SK-N-SH treated with all-trans-retinoic acid at 6 μM for 48 hours (cell line): Measurements from ENCODE around the gene HCAR1.
"Not testable (repeated sequence)": the region's sequence is repeated elsewhere in the genome, so short reads cannot be mapped to it uniquely, and the experiment has no call there.

ENCODE experiments used
- ATAC-seq: fragments of 200-7000 bp; cut with Tn5 transposase; 3 replicates; pipeline ENCODE4 v1.9.1; 2020; ENCODE audit warnings: mild to moderate bottlenecking, moderate library complexity
- ARNTL ChIP-seq: fragments of 450-650 bp; formaldehyde crosslinking; IDR thresholded peaks from 2 replicates; pipeline ENCODE4 v1.5.0; 2020; ENCODE audit warnings: low read depth, mild to moderate bottlenecking, moderate library complexity, borderline replicate concordance
- BACH2 ChIP-seq: fragments of 250-450 bp; sonication (Bioruptor Pico); IDR thresholded peaks from 2 replicates; pipeline ENCODE4 v1.9.0; 2021; ENCODE audit warnings: mild to moderate bottlenecking, borderline replicate concordance
- CREB5 ChIP-seq: fragments of 250-450 bp; sonication (Bioruptor Pico); IDR thresholded peaks from 2 replicates; pipeline ENCODE4 v1.5.1; 2020; ENCODE audit warnings: low read depth, mild to moderate bottlenecking, moderate library complexity
- CSDC2 ChIP-seq: fragments of 250-450 bp; sonication (Bioruptor Pico); IDR thresholded peaks from 2 replicates; pipeline ENCODE4 v1.5.0; 2020; ENCODE audit warnings: mild to moderate bottlenecking, moderate library complexity
- CSRNP3 ChIP-seq: fragments of 250-450 bp; sonication (Bioruptor Pico); IDR thresholded peaks from 2 replicates; pipeline ENCODE4 v1.5.1; 2021; ENCODE audit warnings: mild to moderate bottlenecking, moderate library complexity
- ESRRG ChIP-seq: fragments of 250-450 bp; sonication (Bioruptor Pico); IDR thresholded peaks from 2 replicates; pipeline ENCODE4 v1.6.1; 2021; ENCODE audit warnings: mild to moderate bottlenecking
- GLIS3 ChIP-seq: fragments of 250-450 bp; sonication (Bioruptor Pico); IDR thresholded peaks from 2 replicates; pipeline ENCODE4 v1.5.0; 2020; ENCODE audit warnings: mild to moderate bottlenecking, moderate library complexity
- ISL1 ChIP-seq: fragments of 250-450 bp; sonication (Bioruptor Pico); IDR thresholded peaks from 2 replicates; pipeline ENCODE4 v2.1.2; 2022; ENCODE audit warnings: mild to moderate bottlenecking, moderate library complexity
- OSR1 ChIP-seq: fragments of 250-450 bp; sonication (Bioruptor Pico); IDR thresholded peaks from 2 replicates; pipeline ENCODE4 v1.8.0; 2022; ENCODE audit warnings: moderate library complexity, mild to moderate bottlenecking, inconsistent platforms
- PATZ1 ChIP-seq: fragments of 250-450 bp; sonication (Bioruptor Pico); IDR thresholded peaks from 2 replicates; pipeline ENCODE4 v1.8.0; 2020; ENCODE audit warnings: mild to moderate bottlenecking, moderate library complexity, borderline replicate concordance
- POU6F1 ChIP-seq: fragments of 250-450 bp; sonication (Bioruptor Pico); IDR thresholded peaks from 2 replicates; pipeline ENCODE4 v1.8.0; 2021; ENCODE audit warnings: low read depth, mild to moderate bottlenecking, moderate library complexity, borderline replicate concordance
- PPARA ChIP-seq: fragments of 250-450 bp; sonication (Bioruptor Pico); IDR thresholded peaks from 2 replicates; pipeline ENCODE4 v1.5.0; 2020; ENCODE audit warnings: mild to moderate bottlenecking, borderline replicate concordance
- SNAI2 ChIP-seq: fragments of 250-450 bp; sonication (Bioruptor Pico); IDR thresholded peaks from 2 replicates; pipeline ENCODE4 v1.5.0; 2020; ENCODE audit warnings: mild to moderate bottlenecking, moderate library complexity
- TCF4 ChIP-seq: fragments of 250-450 bp; sonication (Bioruptor Pico); IDR thresholded peaks from 2 replicates; pipeline ENCODE4 v1.8.0; 2021; ENCODE audit warnings: mild to moderate bottlenecking, moderate library complexity, borderline replicate concordance
- TOX ChIP-seq: fragments of 250-450 bp; sonication (Bioruptor Pico); IDR thresholded peaks from 2 replicates; pipeline ENCODE4 v1.8.0; 2021; ENCODE audit warnings: mild to moderate bottlenecking, moderate library complexity, borderline replicate concordance
- TSHZ2 ChIP-seq: fragments of 250-450 bp; sonication (Bioruptor Pico); IDR thresholded peaks from 2 replicates; pipeline ENCODE4 v1.5.0; 2020; ENCODE audit warnings: mild to moderate bottlenecking, moderate library complexity
- ZC3H10 ChIP-seq: fragments of 250-450 bp; sonication (Bioruptor Pico); IDR thresholded peaks from 2 replicates; pipeline ENCODE4 v1.5.1; 2021; ENCODE audit warnings: mild to moderate bottlenecking, moderate library complexity
- ZFP3 ChIP-seq: fragments of 250-450 bp; sonication (Bioruptor Pico); IDR thresholded peaks from 2 replicates; pipeline ENCODE4 v1.5.0; 2020; ENCODE audit warnings: mild to moderate bottlenecking, moderate library complexity
- ZNF565 ChIP-seq: fragments of 450-650 bp; formaldehyde crosslinking; conservative IDR thresholded peaks from 2 replicates; pipeline ENCODE4 v1.5.0; 2020; ENCODE audit warnings: low read depth, mild to moderate bottlenecking, moderate library complexity
- ZNF70 ChIP-seq: fragments of 450-650 bp; formaldehyde crosslinking; IDR thresholded peaks from 2 replicates; pipeline ENCODE4 v1.5.0; 2020; ENCODE audit warnings: mild to moderate bottlenecking, moderate library complexity
- ZNF8 ChIP-seq: fragments of 450-650 bp; formaldehyde crosslinking; IDR thresholded peaks from 2 replicates; pipeline ENCODE4 v1.5.0; 2020; ENCODE audit warnings: mild to moderate bottlenecking, moderate library complexity

Gene HCAR1

GRCh38 chr12:122754790-122755189 lies 24.1 kb upstream of the HCAR1 start:
- TF ChIP-seq TSHZ2 (CRISPR knock-in tag) (no peak), CSDC2 (no peak), ZFP3 (CRISPR knock-in tag) (no peak), ZNF70 (no peak), ARNTL (CRISPR knock-in tag) (no peak), CREB5 (CRISPR knock-in tag) (no peak), ZNF8 (CRISPR knock-in tag) (no peak), OSR1 (no peak), GLIS3 (no peak), PATZ1 (CRISPR knock-in tag) (no peak)
- TF ChIP-seq, all 23 proteins: peak for 0
- ATAC-seq = no peak

- ATAC-seq = no peak
- TF ChIP-seq ZNF565 (CRISPR knock-in tag) (no peak), ZNF70 (no peak), ZNF8 (CRISPR knock-in tag) (no peak), TCF4 (CRISPR knock-in tag) (no peak), ARNTL (CRISPR knock-in tag) (no peak), OSR1 (no peak)
These were observed 22.6 kb upstream of the HCAR1 start for GRCh38 chr12:122753319-122753650.

- ATAC-seq = peak; percentile 94
- no peak for TF ChIP-seq CSDC2
- no peak for TF ChIP-seq CSRNP3
- TF ChIP-seq BACH2 (CRISPR knock-in tag) = no peak
- no peak for TF ChIP-seq ESRRG (CRISPR knock-in tag)
- no peak for TF ChIP-seq ISL1 (CRISPR knock-in tag)
- TF ChIP-seq ZNF8 (CRISPR knock-in tag) = no peak
- TF ChIP-seq TOX (CRISPR knock-in tag) = no peak
- TF ChIP-seq GLIS3 = no peak
- TF ChIP-seq TSHZ2 (CRISPR knock-in tag) = no peak
- TF ChIP-seq ZNF565 (CRISPR knock-in tag) = no peak
- TF ChIP-seq PPARA (CRISPR knock-in tag) = no peak
- TF ChIP-seq POU6F1 (CRISPR knock-in tag) = no peak
- TF ChIP-seq ZC3H10 (CRISPR knock-in tag) = no peak
- TF ChIP-seq SNAI2 (CRISPR knock-in tag) = no peak
These were observed 22.0 kb upstream of the HCAR1 start, which contains the start of gene DENR for GRCh38 chr12:122752464-122753318. DENR (plus strand) TSS chr12:122752824; CDS start chr12:122753702, 878 bp downstream.

- not testable (repeated sequence) for ATAC-seq
These were observed 20.3 kb upstream of the HCAR1 start for GRCh38 chr12:122750781-122751515.
